Thyroid gland (tissue), 4 donors: ENCODE measurements around the gene CMSS1.

Experiments
- CTCF ChIP-seq, 6 experiments: fragments of 200-600 bp in 3 of 6; fragments of 450-650 bp in 3 of 6; sonication (generic) in 3 of 6; IDR thresholded peaks; one replicate each; pipeline ENCODE4 v1.5.1; 2016 to 2019; ENCODE audit warnings: antibody characterized with exemption in 6 of 6, mild to moderate bottlenecking in 2 of 6, inconsistent platforms in 1 of 6, moderate library complexity in 1 of 6
- POLR2A ChIP-seq, 2 donors: fragments of 450-650 bp; IDR thresholded peaks; one replicate each; pipeline ENCODE4 v1.6.1; 2017; ENCODE audit warnings: antibody characterized with exemption in 2 of 2, mild to moderate bottlenecking in 2 of 2, moderate library complexity in 1 of 2

- no peak for TF ChIP-seq POLR2A (IDR thresholded peaks at IDR 0.05)
- TF ChIP-seq CTCF (IDR thresholded peaks at IDR 0.05) = no peak
Observed at GRCh38 chr3:99965681-99966408, 148.2 kb downstream of the CMSS1 start.
